Measurements from ENCODE around the gene CDKN3. TPM values are rescaled to one million over a fixed set of nuclear protein-coding genes. Genes with fewer than 3 reads are reported as not detected.
A peak's percentile ranks its signal among the peaks of the same experiment; 100 is the strongest.
"Not testable (repeated sequence)": the region's sequence is repeated elsewhere in the genome, so short reads cannot be mapped to it uniquely, and the experiment has no call there.

Gene CDKN3
- total RNA-seq, 2 experiments from 2014 or later, result 116 to 123 TPM

DNA sequence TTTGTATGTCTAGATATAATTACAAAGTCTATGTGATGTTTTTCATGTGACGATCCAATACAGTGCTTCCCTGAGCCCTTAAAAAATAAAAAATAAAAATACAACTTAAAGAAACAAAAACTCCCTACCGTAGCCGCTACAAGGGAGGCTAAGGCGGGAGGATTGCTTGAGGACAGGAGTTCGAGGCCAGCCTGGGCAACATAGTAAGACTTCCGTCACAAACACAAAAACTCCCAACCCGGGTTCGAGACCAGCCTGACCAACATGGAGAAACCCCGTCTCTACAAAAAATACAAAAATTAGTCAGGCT, 669 bp upstream of the CDKN3 start:
- Mint-ChIP-seq H3K27ac (peak overlapping the region; percentile 87), H3K36me3 (ENCODE audit: low read depth) (peaks cover 23% of the 10 kb centered on the region), H3K4me3 (peak overlapping the region; percentile 87), H3K9me3 (ENCODE audit: insufficient read depth) (no peaks in the 10 kb centered on the region), H3K27me3 (ENCODE audit: low read depth) (peaks cover 3% of the 10 kb centered on the region), H3K4me1 (ENCODE audit: low read depth) (peaks cover 34% of the 10 kb centered on the region)
- ChIA-PET CTCF (interaction anchor here (1.0 to 2.5 kb wide), 5 partner anchors 27 to 93 kb away, joined by 3 to 7 read pairs (median 5); partner anchors contain the start of gene GMFB), POLR2A (interaction anchor here (1.7 to 2.0 kb wide), 3 partner anchors 28 to 91 kb away, joined by 8 to 11 read pairs (median 8); no protein-coding TSS in a partner anchor)
- ATAC-seq (no peak), DNase-seq (no peak)

GRCh38 chr14:54399560-54399959, 2.8 kb downstream of the CDKN3 start:
- DNase-seq (no peak), ATAC-seq (no peak)
- H3K9me3 Mint-ChIP-seq (ENCODE audit: insufficient read depth), result no peaks in the 10 kb centered on the region
- ChIA-PET POLR2A (no interaction called here), CTCF (interaction anchor here (2.0 kb wide), 1 partner anchor 12 kb away, joined by 4 read pairs; no protein-coding TSS in a partner anchor)
- peak overlapping the region; percentile 6 for H3K4me3 Mint-ChIP-seq
- no peaks in the 10 kb centered on the region for H3K27me3 Mint-ChIP-seq (ENCODE audit: low read depth)
- H3K36me3 Mint-ChIP-seq (ENCODE audit: low read depth), result peaks cover 55% of the 10 kb centered on the region
- H3K4me1 Mint-ChIP-seq (ENCODE audit: low read depth), result peaks cover 48% of the 10 kb centered on the region
- H3K27ac Mint-ChIP-seq, result no peak overlapping the region

DNA sequence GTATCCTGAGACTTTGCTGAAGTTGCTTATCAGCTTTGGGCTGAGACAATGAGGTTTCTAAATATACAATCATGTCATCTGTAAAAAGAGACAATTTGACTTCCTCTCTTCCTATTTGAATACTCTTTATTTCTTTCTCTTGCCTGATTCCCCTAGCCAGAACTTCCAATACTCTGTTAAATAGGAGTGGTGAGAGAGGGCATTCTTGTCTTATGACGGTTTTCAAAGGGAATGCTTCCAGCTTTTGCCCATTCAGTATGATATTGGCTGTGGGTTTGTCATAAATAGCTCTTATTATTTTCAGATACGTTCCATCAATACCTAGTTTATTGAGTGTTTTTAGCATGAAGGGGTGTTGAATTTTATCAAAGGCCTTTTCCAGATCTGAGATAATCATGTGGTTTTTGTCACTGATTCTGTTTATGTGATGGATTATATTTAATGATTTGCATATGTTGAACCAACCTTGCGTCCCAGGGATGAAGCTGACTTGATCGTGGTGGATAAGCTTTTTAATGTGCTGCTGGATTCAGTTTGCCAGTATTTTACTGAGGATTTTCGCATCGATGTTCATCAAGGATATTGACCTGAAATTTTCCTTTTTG, 6.7 kb downstream of the CDKN3 start:
- H3K27me3 Mint-ChIP-seq (ENCODE audit: low read depth); DNase-seq; H3K9me3 Mint-ChIP-seq (ENCODE audit: insufficient read depth); H3K4me3 Mint-ChIP-seq; ATAC-seq; POLR2A ChIA-PET; H3K27ac Mint-ChIP-seq: not testable (repeated sequence)
- CTCF ChIA-PET, result interaction anchor here (1.7 kb wide), 1 partner anchor 55 kb away, joined by 4 read pairs; no protein-coding TSS in a partner anchor
- Mint-ChIP-seq H3K36me3 (ENCODE audit: low read depth) (peaks cover 82% of the 10 kb centered on the region), H3K4me1 (ENCODE audit: low read depth) (peaks cover 45% of the 10 kb centered on the region)

GRCh38 chr14:54410215-54410614, 13.4 kb downstream of the CDKN3 start:
- ChIA-PET POLR2A (no interaction called here), CTCF (interaction anchor here (1.4 kb wide), 1 partner anchor 32 kb away, joined by 3 read pairs; no protein-coding TSS in a partner anchor)
- Mint-ChIP-seq H3K4me3 (no peak overlapping the region), H3K9me3 (ENCODE audit: insufficient read depth) (no peaks in the 10 kb centered on the region), H3K36me3 (ENCODE audit: low read depth) (peaks cover 73% of the 10 kb centered on the region), H3K4me1 (ENCODE audit: low read depth) (peaks cover 9% of the 10 kb centered on the region), H3K27me3 (ENCODE audit: low read depth) (no peaks in the 10 kb centered on the region), H3K27ac (no peak overlapping the region)
- DNase-seq (no peak), ATAC-seq (no peak)

DNA sequence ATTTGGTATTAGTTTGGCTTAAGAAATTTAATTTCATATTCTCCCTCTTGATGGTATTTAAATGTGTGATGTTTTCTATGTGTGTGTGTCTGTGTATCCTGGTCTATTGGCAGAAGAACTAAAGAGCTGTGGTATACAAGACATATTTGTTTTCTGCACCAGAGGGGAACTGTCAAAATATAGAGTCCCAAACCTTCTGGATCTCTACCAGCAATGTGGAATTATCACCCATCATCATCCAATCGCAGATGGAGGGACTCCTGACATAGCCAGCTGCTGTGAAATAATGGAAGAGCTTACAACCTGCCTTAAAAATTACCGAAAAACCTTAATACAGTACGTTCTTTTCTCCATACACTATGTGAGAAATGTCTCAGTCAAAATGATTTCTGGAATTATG, 14.6 kb downstream of the CDKN3 start:
- ChIA-PET POLR2A (no interaction called here), CTCF (interaction anchor here (0.8 to 1.6 kb wide), 3 partner anchors 12 to 31 kb away, joined by 3 to 4 read pairs (median 3); no protein-coding TSS in a partner anchor)
- H3K9me3 Mint-ChIP-seq (ENCODE audit: insufficient read depth), result no peaks in the 10 kb centered on the region
- ATAC-seq (no peak), DNase-seq (no peak)
- H3K27ac Mint-ChIP-seq, result no peak overlapping the region
- peaks cover 1% of the 10 kb centered on the region for H3K4me1 Mint-ChIP-seq (ENCODE audit: low read depth)
- H3K4me3 Mint-ChIP-seq, result no peak overlapping the region
- no peaks in the 10 kb centered on the region for H3K27me3 Mint-ChIP-seq (ENCODE audit: low read depth)
- H3K36me3 Mint-ChIP-seq (ENCODE audit: low read depth), result peaks cover 71% of the 10 kb centered on the region

DNA sequence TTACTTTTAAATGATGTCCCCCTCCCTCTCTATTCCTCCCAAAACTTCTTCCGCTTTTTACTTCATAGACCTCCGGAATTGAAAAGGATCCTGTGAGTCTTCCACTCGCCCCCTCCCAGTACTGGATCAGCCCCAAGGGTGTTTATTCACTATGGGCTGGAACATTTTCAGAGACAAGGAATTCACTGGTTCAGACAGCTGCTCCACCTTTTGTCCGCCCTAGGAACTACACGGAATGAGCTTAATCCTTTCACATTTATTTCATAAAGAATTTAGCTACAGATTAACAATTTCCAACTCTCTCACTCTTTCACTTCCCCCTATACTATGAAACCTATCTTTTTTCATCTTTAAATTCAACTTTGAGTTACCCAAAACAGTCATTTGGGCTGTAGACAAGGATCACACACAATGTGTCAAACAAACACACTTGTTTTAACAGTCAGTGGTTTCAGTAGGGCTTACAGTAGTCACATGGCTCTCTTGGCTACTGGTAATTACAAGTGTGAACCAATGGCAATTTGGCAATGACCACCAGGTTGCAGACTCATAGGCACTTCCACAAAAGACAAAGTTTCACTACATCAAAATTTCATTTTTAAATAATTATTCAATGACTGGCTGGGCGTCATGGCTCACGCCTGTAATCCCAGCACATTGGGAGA, 23.8 kb downstream of the CDKN3 start:
- POLR2A ChIA-PET, result no interaction called here
- Mint-ChIP-seq H3K36me3 (ENCODE audit: low read depth) (peaks cover 50% of the 10 kb centered on the region), H3K27ac (peak overlapping the region; percentile 32), H3K4me3 (no peak overlapping the region), H3K4me1 (ENCODE audit: low read depth) (no peaks in the 10 kb centered on the region), H3K27me3 (ENCODE audit: low read depth) (no peaks in the 10 kb centered on the region), H3K9me3 (ENCODE audit: insufficient read depth) (no peaks in the 10 kb centered on the region)
- CTCF ChIA-PET, result interaction anchor here (0.6 to 1.1 kb wide), 4 partner anchors 8 to 73 kb away, joined by 3 to 6 read pairs (median 4); no protein-coding TSS in a partner anchor
- DNase-seq (no peak), ATAC-seq (peak; percentile 19)

DNA sequence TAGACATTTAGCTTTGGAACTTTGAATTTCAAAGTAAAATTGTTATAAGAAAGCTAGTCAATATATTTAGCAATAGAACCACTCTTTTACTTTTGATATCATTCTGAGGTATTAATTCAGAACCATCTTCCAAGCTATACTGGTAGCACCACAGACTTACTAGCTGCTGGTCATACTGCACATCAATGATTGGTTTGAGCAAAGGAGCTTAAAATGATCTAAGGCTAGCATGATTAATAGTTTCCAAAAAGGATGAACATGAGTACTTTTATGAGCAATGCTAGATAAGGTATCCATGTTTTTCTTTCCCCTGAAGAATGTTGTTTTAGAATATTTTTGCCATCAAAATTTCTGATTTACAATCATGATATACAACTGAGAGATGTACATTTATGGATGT, 27.2 kb downstream of the CDKN3 start:
- Mint-ChIP-seq H3K4me3 (no peak overlapping the region), H3K27me3 (ENCODE audit: low read depth) (no peaks in the 10 kb centered on the region), H3K9me3 (ENCODE audit: insufficient read depth) (no peaks in the 10 kb centered on the region), H3K27ac (no peak overlapping the region), H3K36me3 (ENCODE audit: low read depth) (peaks cover 47% of the 10 kb centered on the region), H3K4me1 (ENCODE audit: low read depth) (no peaks in the 10 kb centered on the region)
- POLR2A ChIA-PET, result interaction anchor here (1.5 kb wide), 1 partner anchor 27 kb away, joined by 8 read pairs; the partner anchor contains the start of gene CDKN3
- CTCF ChIA-PET, result interaction anchor here (0.9 to 1.5 kb wide), 3 partner anchors 11 to 35 kb away, joined by 3 to 6 read pairs (median 3); no protein-coding TSS in a partner anchor
- ATAC-seq (no peak), DNase-seq (no peak)

DNA sequence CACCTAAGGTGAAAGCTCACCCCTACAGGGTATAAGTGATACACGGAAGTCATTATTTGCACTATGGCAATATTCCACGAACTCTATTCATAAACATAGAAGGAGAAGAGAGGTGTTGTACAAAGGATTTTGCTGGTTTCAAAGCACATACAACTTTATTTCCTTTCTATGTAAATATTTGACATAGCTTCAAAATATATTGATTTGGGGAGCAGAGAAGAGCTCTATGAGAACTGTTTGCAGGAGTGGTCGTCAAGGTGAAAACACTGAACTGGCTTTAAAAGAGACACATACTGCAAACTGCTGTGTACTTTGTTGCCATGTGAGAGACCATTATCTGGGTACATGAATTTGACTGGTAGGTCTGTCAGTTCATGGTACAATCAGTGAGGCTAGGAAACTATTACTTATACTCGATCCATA, 27.7 kb downstream of the CDKN3 start:
- Mint-ChIP-seq H3K27ac (no peak overlapping the region), H3K4me3 (no peak overlapping the region), H3K27me3 (ENCODE audit: low read depth) (no peaks in the 10 kb centered on the region), H3K4me1 (ENCODE audit: low read depth) (no peaks in the 10 kb centered on the region), H3K36me3 (ENCODE audit: low read depth) (peaks cover 49% of the 10 kb centered on the region), H3K9me3 (ENCODE audit: insufficient read depth) (no peaks in the 10 kb centered on the region)
- ChIA-PET CTCF (interaction anchor here (1.4 to 1.5 kb wide), 2 partner anchors 11 to 36 kb away, joined by 3 to 6 read pairs; no protein-coding TSS in a partner anchor), POLR2A (interaction anchor here (1.5 kb wide), 1 partner anchor 28 kb away, joined by 8 read pairs; the partner anchor contains the start of gene CDKN3)
- ATAC-seq, result no peak
- DNase-seq, result no peak

DNA sequence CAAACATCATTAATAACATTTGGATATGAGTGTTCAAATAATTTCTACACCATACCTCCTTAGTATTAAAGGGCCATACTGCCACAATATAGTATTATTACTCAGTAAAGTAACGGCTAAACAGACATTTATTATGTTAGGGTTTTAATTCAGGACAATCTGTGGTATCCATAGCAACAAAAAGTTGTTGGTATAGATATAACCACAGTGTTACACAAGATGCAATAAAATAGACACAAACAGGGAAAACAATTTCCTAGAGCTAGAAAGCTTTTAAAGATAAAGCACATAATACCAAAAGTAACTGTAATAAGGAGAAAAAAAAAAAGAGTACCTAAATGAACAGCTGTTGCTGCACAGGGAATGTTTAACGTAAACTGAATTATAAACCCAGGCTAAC, 28.3 kb downstream of the CDKN3 start:
- Mint-ChIP-seq H3K27me3 (ENCODE audit: low read depth) (no peaks in the 10 kb centered on the region), H3K36me3 (ENCODE audit: low read depth) (peaks cover 49% of the 10 kb centered on the region), H3K9me3 (ENCODE audit: insufficient read depth) (no peaks in the 10 kb centered on the region), H3K4me1 (ENCODE audit: low read depth) (no peaks in the 10 kb centered on the region), H3K4me3 (no peak overlapping the region), H3K27ac (no peak overlapping the region)
- DNase-seq (no peak), ATAC-seq (no peak)
- CTCF ChIA-PET, result no interaction called here
- POLR2A ChIA-PET, result no interaction called here

DNA sequence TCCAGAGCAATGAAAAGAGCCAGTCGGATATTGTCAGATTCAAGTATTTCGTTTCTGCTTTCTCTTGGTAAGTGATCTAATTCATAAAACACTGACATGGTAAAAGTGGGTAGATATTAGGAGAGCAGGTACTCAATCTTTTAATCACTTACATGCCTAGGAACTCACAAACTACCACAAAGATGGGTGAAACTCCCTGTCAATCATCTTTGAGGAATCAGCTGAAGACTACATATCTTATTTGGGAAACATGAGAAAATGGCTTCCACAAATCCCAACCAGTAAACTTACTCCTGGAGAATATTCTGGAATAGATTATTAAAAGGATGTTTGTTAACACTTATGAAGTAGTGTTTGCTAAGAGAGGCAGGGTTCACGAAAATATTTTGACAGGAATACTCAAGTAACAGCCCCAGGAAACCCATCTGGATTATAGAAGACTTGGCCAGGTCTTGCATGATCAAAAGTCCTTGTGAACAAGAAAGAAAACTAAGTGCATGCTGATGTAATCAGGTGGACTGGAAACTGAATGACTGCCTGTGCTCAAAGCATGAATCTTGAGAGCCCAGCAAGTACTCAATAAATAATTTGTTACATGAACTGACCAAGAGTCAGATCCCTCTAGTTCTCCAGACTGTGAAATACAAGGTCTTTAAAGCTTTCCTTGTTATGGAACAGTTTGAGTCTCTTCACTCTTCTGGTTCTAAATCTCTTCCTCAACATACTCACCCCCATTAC, 28.9 kb downstream of the CDKN3 start:
- Mint-ChIP-seq H3K27me3 (ENCODE audit: low read depth) (no peaks in the 10 kb centered on the region), H3K27ac (no peak overlapping the region)

DNA sequence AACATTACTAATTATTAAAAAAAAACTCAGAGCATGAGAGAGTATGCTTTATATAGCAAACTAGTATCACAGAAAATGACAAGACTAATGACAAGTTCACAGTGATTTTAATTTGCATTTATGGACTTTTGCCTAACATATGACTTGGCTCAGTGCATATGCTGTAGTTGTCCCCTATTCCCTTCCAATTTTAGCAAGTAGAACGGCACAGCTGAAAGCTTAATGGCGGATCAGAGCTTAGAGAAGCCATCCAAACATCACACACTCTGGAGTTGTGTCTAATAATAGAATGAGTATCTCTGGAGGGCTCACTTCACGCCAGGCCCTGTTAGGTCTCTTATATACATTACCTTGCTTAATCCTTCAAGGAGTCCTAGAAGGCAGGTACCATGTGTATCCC, 31.1 kb downstream of the CDKN3 start:
- DNase-seq (no peak), ATAC-seq (no peak)
- Mint-ChIP-seq H3K4me1 (ENCODE audit: low read depth) (peaks cover 7% of the 10 kb centered on the region), H3K9me3 (ENCODE audit: insufficient read depth) (no peaks in the 10 kb centered on the region), H3K4me3 (no peak overlapping the region), H3K36me3 (ENCODE audit: low read depth) (peaks cover 56% of the 10 kb centered on the region), H3K27ac (no peak overlapping the region), H3K27me3 (ENCODE audit: low read depth) (no peaks in the 10 kb centered on the region)
- ChIA-PET CTCF (interaction anchor here (0.6 kb wide), 1 partner anchor 66 kb away, joined by 4 read pairs; no protein-coding TSS in a partner anchor), POLR2A (no interaction called here)

More for the DNA sequence above, 28.9 kb downstream of the CDKN3 start:
- CTCF ChIA-PET, result no interaction called here
- H3K4me1 Mint-ChIP-seq (ENCODE audit: low read depth), result no peaks in the 10 kb centered on the region
- DNase-seq, result no peak
- H3K4me3 Mint-ChIP-seq, result no peak overlapping the region
- no peaks in the 10 kb centered on the region for H3K9me3 Mint-ChIP-seq (ENCODE audit: insufficient read depth)
- H3K36me3 Mint-ChIP-seq (ENCODE audit: low read depth), result peaks cover 48% of the 10 kb centered on the region
- POLR2A ChIA-PET, result no interaction called here
- no peak for ATAC-seq
